Neuronal stem cell (in vitro differentiated cells): ENCODE data around the gene RNF220.

Experiments used
- DNase-seq: peaks from one replicate; pipeline ENCODE4 v3.0.0-alpha.2; 2013; ENCODE audit warnings: low spot score
- H2AFZ ChIP-seq: one replicate; pipeline ENCODE4 v1.6.1; 2013; ENCODE audit warnings: mild to moderate bottlenecking, low read length, inconsistent platforms
- H2AK5ac ChIP-seq: 2 replicates; pipeline ENCODE4 v1.6.1; 2013; ENCODE audit warnings: low read depth, mild to moderate bottlenecking, inconsistent platforms, low read length, moderate library complexity, mixed read lengths
- H2BK120ac ChIP-seq: 2 replicates; pipeline ENCODE4 v1.6.1; 2013; ENCODE audit warnings: low read depth, mild to moderate bottlenecking, inconsistent platforms, low read length, moderate library complexity, mixed read lengths
- H2BK12ac ChIP-seq: one replicate; pipeline ENCODE4 v1.6.1; 2013; ENCODE audit warnings: low read length, inconsistent platforms
- H2BK15ac ChIP-seq: 2 replicates; pipeline ENCODE4 v1.6.1; 2013; ENCODE audit warnings: mild to moderate bottlenecking, low read length, inconsistent platforms, mixed read lengths
- H2BK5ac ChIP-seq: one replicate; pipeline ENCODE4 v1.6.1; 2013; ENCODE audit warnings: inconsistent platforms, mild to moderate bottlenecking, low read length, moderate library complexity
- H3K14ac ChIP-seq: one replicate; pipeline ENCODE4 v1.6.1; 2013; ENCODE audit warnings: low read length, inconsistent platforms
- H3K18ac ChIP-seq: 2 replicates; pipeline ENCODE4 v1.6.1; 2013; ENCODE audit warnings: low read length, inconsistent platforms
- H3K23ac ChIP-seq: 2 replicates; pipeline ENCODE4 v1.6.1; 2013; ENCODE audit warnings: low read depth, mild to moderate bottlenecking, mixed read lengths, low read length, inconsistent platforms; ENCODE audit not compliant: poor library complexity
- H3K27ac ChIP-seq: replicated peaks from 3 replicates; pipeline ENCODE4 v1.5.1; 2013; ENCODE audit warnings: low read length, inconsistent platforms
- H3K27me3 ChIP-seq, 3 experiments: 2 replicates each; pipeline ENCODE4 v1.6.1; 2013; ENCODE audit warnings: low read length in 3 of 3, mild to moderate bottlenecking in 2 of 3, inconsistent platforms in 1 of 3, low read depth in 1 of 3, mixed read lengths in 1 of 3, moderate library complexity in 1 of 3; ENCODE audit not compliant: control insufficient read depth in 3 of 3, insufficient read depth in 3 of 3
- H3K36me3 ChIP-seq, 2 donors: replicated peaks in 1 of 2; 2 replicates each; pipeline ENCODE4 v1.6.1; 2013; ENCODE audit warnings: low read length in 2 of 2; ENCODE audit not compliant: control insufficient read depth in 2 of 2, insufficient read depth in 2 of 2
- H3K4ac ChIP-seq: 2 replicates; pipeline ENCODE4 v1.6.1; 2013; ENCODE audit warnings: inconsistent platforms, mild to moderate bottlenecking, low read length, moderate library complexity
- H3K4me1 ChIP-seq, 2 donors: 1 replicate in 1 of 2; 2 replicates in 1 of 2; pipeline ENCODE4 v1.6.1; 2013; ENCODE audit warnings: low read length in 2 of 2, low read depth in 1 of 2; ENCODE audit not compliant: control insufficient read depth in 2 of 2, insufficient read depth in 1 of 2
- H3K4me2 ChIP-seq: one replicate; pipeline ENCODE4 v1.6.1; 2013; ENCODE audit warnings: mild to moderate bottlenecking, low read length, inconsistent platforms; ENCODE audit not compliant: insufficient read depth, poor library complexity, severe bottlenecking
- H3K4me3 ChIP-seq, 2 donors: 2 replicates each; pipeline ENCODE4 v1.5.1; 2013; ENCODE audit warnings: low read length in 2 of 2, mild to moderate bottlenecking in 2 of 2, inconsistent platforms in 1 of 2, moderate library complexity in 1 of 2
- H3K79me1 ChIP-seq: one replicate; pipeline ENCODE4 v1.6.1; 2013; ENCODE audit warnings: low read depth, mild to moderate bottlenecking, inconsistent platforms, low read length, moderate library complexity
- H3K9ac ChIP-seq: one replicate; pipeline ENCODE4 v1.6.1; 2013; ENCODE audit warnings: mild to moderate bottlenecking, low read depth, low read length, inconsistent platforms; ENCODE audit not compliant: poor library complexity
- H3K9me3 ChIP-seq, 2 donors: replicated peaks in 1 of 2; 2 replicates each; pipeline versions ENCODE3 to v1.6.1; 2013; ENCODE audit warnings: low read length in 2 of 2, mild to moderate bottlenecking in 2 of 2, inconsistent platforms in 1 of 2, low read depth in 1 of 2, mixed read lengths in 1 of 2, moderate library complexity in 1 of 2; ENCODE audit not compliant: control insufficient read depth in 2 of 2, insufficient read depth in 1 of 2
- H4K8ac ChIP-seq: one replicate; pipeline ENCODE4 v1.6.1; 2013; ENCODE audit warnings: low read depth, mild to moderate bottlenecking, inconsistent platforms, low read length, moderate library complexity
- H4K91ac ChIP-seq: one replicate; pipeline ENCODE4 v1.6.1; 2013; ENCODE audit warnings: low read length, low read depth, mild to moderate bottlenecking, inconsistent platforms; ENCODE audit not compliant: poor library complexity
- WGBS, 2 donors: extraction: QIAGEN DNeasy Blood & Tissue Kit; methylation state at CpG; one replicate each; pipeline ENCODE4 v1.1.7; 2013; ENCODE audit warnings: missing lambda C conversion rate in 2 of 2, mixed read lengths in 1 of 2; ENCODE audit not compliant: insufficient read length in 2 of 2, insufficient replicate concordance in 1 of 2; ENCODE audit errors: extremely low coverage in 2 of 2; 5-methylcytosine and 5-hydroxymethylcytosine counted together

The RNF220 gene

GRCh38 chr1:44651069-44651468, 246.0 kb downstream of the RNF220 start:
- Histone ChIP-seq H3K4me1 (peaks cover 0 to 14% of the 10 kb centered on the region in 2 donors), H2BK15ac (no peak overlapping the region), H3K18ac (no peak overlapping the region), H2BK12ac (no peak overlapping the region), H3K4me2 (no peak overlapping the region), H4K91ac (no peak overlapping the region), H2AK5ac (no peak overlapping the region), H3K27me3 (no peaks in the 10 kb centered on the region), H3K4me3 (no peak overlapping the region), H3K23ac (no peak overlapping the region), H3K14ac (no peak overlapping the region), H3K9ac (no peak overlapping the region), H4K8ac (no peak overlapping the region), H3K27ac (no peak overlapping the region), H3K4ac (no peak overlapping the region), H2BK5ac (no peak overlapping the region), H3K36me3 (peaks cover 34 to 88% of the 10 kb centered on the region in 2 donors), H2AFZ (no peak overlapping the region), H3K9me3 (no peaks in the 10 kb centered on the region), H2BK120ac (no peak overlapping the region), H3K79me1 (no peaks in the 10 kb centered on the region)
- no peak for DNase-seq
- WGBS, 2 donors: no CpG with 5 or more reads among the region's 8 CpGs

GRCh38 chr1:44652445-44653106, 247.5 kb downstream of the RNF220 start:
- Histone ChIP-seq H3K79me1 (no peaks in the 10 kb centered on the region), H2BK5ac (no peak overlapping the region), H3K9me3 (no peaks in the 10 kb centered on the region), H3K4me2 (no peak overlapping the region), H3K27me3 (no peaks in the 10 kb centered on the region), H3K4ac (no peak overlapping the region), H4K91ac (no peak overlapping the region), H3K27ac (no peak overlapping the region), H3K4me1 (peaks cover 0 to 15% of the 10 kb centered on the region in 2 donors), H4K8ac (no peak overlapping the region), H3K4me3 (no peak overlapping the region), H3K23ac (no peak overlapping the region), H3K18ac (no peak overlapping the region), H3K36me3 (peaks cover 26 to 72% of the 10 kb centered on the region in 2 donors), H2AFZ (no peak overlapping the region), H3K9ac (no peak overlapping the region), H2BK12ac (no peak overlapping the region), H2BK15ac (no peak overlapping the region), H3K14ac (no peak overlapping the region), H2BK120ac (no peak overlapping the region), H2AK5ac (no peak overlapping the region)
- peak; percentile 77 for DNase-seq
- WGBS, 2 donors: no CpG with 5 or more reads among the region's 7 CpGs

- H3K9me3 ChIP-seq: no peaks in the 10 kb centered on the region
- H2BK12ac ChIP-seq: no peak overlapping the region
- no peak overlapping the region for H3K18ac ChIP-seq
- peaks cover 22 to 65% of the 10 kb centered on the region in 2 donors for H3K36me3 ChIP-seq
- no peak overlapping the region for H2AK5ac ChIP-seq
- H4K8ac ChIP-seq: no peak overlapping the region
- H2AFZ ChIP-seq: no peak overlapping the region
- WGBS, 2 donors: no CpG with 5 or more reads among the region's 11 CpGs
- H2BK15ac ChIP-seq: no peak overlapping the region
- H3K9ac ChIP-seq: no peak overlapping the region
- no peak overlapping the region for H3K14ac ChIP-seq
- H3K27ac ChIP-seq: no peak overlapping the region
- no peak overlapping the region for H3K4ac ChIP-seq
- H3K27me3 ChIP-seq: no peaks in the 10 kb centered on the region
- no peak overlapping the region for H3K4me3 ChIP-seq
- no peak overlapping the region for H2BK5ac ChIP-seq
- no peak overlapping the region for H4K91ac ChIP-seq
- peaks cover 0 to 15% of the 10 kb centered on the region in 2 donors for H3K4me1 ChIP-seq
- no peak overlapping the region for H2BK120ac ChIP-seq
- H3K79me1 ChIP-seq: no peaks in the 10 kb centered on the region
- no peak overlapping the region for H3K23ac ChIP-seq
- no peak overlapping the region for H3K4me2 ChIP-seq
- DNase-seq: no peak
These were observed 248.3 kb downstream of the RNF220 start for GRCh38 chr1:44653107-44653964.

- peak overlapping the region; percentile 35 for H3K23ac ChIP-seq
- no peaks in the 10 kb centered on the region for H3K9me3 ChIP-seq
- H3K4me1 ChIP-seq: peaks cover 0 to 11% of the 10 kb centered on the region in 2 donors
- H4K8ac ChIP-seq: no peak overlapping the region
- no peak overlapping the region for H2BK15ac ChIP-seq
- no peak overlapping the region for H3K4me3 ChIP-seq
- no peak overlapping the region for H2BK120ac ChIP-seq
- H3K14ac ChIP-seq: no peak overlapping the region
- H3K18ac ChIP-seq: no peak overlapping the region
- H3K9ac ChIP-seq: no peak overlapping the region
- no peaks in the 10 kb centered on the region for H3K79me1 ChIP-seq
- no peak overlapping the region for H2AK5ac ChIP-seq
- H3K27ac ChIP-seq: no peak overlapping the region
- no peak overlapping the region for H3K4me2 ChIP-seq
- no CpG with 5 or more reads among the region's 35 CpGs for WGBS, 2 donors
- H2BK12ac ChIP-seq: no peak overlapping the region
- H4K91ac ChIP-seq: no peak overlapping the region
- H2BK5ac ChIP-seq: no peak overlapping the region
- DNase-seq: no peak
- H3K4ac ChIP-seq: no peak overlapping the region
- H3K27me3 ChIP-seq: no peaks in the 10 kb centered on the region
- peaks cover 12 to 51% of the 10 kb centered on the region in 2 donors for H3K36me3 ChIP-seq
- H2AFZ ChIP-seq: no peak overlapping the region
These were observed 249.6 kb downstream of the RNF220 start for GRCh38 chr1:44654621-44655187.
